GM21619 (cell line): ENCODE measurements around the gene FYB1.

ENCODE experiments used
- ATAC-seq: cut with Tn5 transposase; IDR thresholded peaks from one replicate; pipeline ENCODE4 v1.9.1; 2021; ENCODE audit not compliant: unreplicated experiment

The FYB1 gene

DNA sequence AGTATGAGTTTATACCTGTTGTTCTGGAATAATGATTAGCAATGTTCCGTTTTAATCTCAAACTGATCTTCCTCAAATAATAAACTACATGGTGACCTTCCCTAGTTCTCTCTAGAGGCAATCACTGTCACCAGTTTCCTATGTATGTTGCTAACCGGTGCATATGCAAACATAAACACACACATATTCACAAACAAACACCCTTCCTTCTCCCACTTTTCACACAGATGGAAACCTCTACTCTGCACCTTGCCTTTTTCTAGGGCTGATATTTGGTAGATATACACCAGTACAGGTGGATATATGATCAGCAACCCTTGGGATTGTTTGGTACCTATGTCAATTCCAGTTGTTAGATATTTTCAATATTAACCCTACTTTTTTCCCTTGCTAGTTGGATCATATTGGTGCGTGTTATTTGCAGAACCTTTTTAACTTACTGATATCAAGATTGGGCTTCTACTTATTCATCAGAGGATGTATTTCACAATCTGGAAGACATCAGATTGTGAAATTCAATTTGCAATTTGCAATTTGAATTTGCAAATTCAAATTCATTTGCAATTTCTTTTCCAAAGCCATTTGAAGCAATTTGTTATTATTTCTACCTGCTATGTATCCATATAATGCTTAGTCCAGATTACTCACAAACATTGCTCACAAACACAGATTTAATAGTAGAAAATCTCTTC is 12.6 kb downstream of the FYB1 start:
- no peak for ATAC-seq

DNA sequence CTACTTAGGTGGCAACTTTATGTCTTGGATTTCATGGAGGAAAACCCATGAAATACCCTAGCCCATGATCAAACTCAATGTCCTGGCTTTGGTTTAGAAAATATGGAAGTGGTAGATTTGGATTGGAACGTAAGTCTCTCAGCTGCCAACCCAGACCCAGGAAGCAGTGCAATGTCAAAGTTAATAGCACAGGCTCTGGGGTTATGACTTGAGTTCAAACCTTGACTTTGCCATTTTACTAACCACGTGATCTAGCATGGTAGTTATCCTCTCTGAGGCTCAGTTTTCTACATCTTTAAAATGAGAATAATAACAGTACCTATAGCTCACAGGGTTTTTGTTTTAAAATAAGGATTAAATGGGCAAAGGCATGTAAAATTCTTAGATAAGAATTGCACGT is 13.8 kb downstream of the FYB1 start:
- no peak for ATAC-seq

DNA sequence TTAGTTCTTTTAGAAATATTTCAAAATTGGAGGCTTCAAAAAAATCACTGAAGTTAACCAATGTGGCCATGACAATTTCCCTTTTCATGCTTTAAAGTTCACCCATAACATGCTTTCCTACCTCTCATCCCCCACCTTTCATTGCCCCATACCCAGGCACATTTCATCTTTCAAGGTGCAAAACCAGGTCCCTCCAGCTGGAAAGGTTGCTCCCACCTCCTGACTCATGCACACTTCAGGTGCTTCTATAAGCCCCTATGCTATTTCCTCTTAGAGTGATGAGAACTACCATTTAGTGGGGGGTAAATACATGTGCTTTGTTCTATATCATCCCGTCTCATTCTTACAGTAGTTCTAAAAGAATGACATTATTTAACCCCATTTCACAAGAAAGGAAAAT is 15.4 kb downstream of the FYB1 start:
- no peak for ATAC-seq

DNA sequence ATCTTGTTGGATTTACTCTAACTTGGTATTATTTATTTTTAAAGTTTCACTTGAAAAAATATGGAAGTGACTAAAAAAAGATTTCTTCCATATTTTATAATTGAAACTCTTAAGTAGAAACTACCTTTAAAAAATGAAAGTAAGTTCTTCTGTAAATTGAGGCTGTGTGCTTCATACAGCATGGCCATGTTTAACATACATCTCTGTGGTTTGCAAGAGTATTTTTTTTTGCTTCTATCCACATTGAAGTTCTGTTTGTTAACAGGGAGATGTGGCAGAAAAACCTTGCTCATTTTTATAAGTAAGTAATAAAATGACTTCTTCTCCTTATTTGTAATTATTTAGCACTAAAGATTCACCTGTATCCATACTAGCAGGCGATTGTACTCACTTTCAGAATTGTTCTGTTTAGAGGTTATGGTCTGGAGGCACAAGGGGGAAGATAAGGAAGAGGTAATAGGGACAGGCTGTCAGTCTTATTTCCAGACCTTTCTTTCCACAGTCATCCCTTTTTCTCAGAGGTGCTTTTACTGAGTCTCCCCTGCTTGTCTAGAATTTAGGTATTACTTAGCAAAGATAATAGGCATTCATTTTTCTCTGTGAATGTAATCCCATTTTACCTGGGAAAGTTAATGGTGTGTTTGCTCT is 16.0 kb downstream of the FYB1 start:
- no peak for ATAC-seq

DNA sequence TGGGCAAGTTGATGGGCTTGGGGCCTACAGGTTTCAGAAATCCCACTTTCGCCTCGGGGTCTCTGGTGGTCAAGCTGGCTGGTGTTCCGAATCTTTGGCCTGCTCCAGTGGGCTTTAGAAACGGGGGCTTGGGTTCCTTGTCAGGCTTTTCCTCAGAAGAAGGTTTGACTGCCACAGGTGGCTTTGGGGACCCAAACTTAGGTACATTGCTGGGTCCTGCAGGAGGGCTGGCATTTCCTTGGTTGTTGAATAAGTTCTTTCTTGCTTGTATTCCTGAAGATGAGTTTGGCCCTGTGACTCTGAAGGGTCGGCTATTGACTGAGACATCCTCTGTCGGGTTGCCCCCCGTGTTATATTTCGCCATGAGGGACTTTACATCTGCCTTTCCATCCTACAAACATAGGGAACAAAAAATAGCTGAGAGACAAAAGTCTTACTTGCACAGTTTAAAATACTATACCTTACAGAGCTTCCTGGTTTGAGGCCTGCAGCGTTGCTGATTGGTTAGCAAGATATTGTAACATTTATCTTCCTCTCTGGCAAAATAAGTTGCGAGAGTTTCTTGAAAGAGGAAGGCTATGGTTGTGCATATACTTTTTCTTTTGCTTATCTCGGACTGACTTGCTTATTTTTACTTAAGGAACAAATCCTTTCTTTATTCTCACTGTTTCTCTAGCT is 16.6 kb downstream of the FYB1 start:
- ATAC-seq = no peak

DNA sequence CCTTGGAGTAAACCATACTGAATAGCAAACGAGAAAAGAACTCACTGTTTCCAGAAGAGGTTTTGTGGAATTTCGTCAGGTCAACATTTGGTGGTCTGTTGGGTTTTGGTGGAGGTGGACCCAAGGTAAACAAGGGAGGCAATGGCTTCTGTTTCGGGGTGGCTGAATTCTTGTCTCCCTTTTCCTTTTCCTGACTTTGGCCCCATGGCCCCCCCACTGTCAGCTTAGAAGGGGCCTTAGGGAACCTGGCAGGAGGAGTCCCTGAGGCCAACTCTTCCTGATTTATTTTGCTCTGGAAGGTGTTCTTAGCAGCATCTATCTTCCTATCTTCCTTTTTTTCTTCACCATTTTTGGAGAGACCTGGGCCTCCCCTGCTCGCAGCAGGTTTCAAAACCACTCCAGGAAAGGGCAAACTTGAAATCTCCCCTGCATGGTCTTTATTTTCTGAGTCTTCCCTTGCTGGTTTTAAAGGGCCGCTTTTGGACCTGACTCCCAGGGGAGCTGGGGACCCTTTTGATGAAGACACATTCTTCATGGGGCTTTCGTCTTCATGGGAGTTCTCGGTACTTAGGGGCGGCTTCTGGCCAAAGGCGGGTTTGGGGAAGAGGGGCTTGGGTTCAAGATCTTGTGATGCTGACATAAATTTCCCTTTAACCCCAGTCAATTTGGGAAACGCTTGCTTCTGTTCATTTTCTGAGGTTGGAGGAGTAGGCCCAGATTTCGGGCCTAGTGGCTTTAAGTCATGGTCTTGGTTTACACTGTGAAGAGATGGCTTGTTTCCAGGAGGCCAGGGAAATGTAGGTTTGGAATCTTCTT is 17.4 kb downstream of the FYB1 start:
- ATAC-seq = no peak

DNA sequence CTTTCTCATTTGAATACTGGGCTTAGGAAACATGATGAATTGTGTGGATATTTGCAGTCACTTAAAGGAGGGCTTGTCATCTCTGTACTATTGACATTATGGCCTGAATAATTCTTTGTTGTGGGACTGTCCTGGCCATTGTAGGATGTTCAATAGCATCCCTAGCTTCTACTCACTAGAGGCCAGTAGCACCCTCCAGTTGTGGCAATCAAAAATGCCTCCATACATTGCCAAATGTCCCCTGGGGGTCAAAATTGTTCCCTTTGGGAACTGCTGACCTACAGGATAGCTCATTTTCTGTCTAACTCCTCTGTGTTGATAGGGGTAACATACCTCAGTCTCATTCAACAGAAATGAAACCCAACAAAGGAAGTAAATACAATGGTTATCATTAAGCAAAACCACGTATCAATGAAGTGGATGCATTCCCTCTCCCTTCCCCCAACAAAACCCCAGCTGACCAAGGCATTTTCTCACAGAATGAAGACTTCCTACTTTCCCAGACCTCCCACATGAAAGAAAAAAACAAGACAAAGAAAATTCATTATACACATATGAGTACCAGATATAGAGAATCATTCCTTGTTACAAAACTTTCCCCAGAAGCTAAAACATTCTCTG is 18.1 kb downstream of the FYB1 start:
- ATAC-seq = no peak

DNA sequence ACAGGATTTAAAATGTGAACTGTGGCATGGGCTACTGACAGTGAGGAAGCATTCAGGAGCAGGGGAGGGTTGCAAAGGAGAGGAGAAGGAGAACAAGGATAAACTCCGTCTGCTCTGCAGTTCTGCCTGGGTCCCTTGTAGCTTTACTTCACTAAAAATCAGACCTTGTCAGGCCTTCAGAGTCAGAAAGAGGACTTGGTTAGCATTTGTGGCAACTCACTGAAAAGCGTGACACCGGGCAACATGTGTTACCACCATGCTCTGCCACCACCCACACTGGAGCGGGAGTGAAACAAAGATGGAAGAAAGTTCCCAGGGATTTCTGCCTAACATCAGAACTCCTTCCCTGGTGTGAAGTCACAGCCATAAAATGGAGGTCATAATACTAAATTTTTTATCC is 19.3 kb downstream of the FYB1 start:
- ATAC-seq = no peak

DNA sequence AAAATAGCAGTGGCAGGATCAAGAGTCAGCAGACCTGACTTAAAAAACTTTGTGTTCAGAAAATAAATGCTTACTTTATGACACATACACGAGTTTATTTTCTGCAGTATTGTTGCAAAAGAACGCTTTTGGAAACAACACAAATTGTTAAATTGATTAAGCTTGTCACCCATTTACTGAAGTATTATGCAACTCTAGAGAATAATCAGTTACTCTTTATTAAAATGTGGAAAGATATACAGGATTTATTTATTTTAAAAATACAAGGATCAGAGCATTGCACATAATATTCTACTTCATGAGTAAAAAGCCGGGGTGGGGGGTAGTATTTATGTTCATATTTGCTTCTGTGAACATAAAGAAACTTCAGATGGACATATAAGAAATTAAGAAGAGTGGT is 20.0 kb downstream of the FYB1 start:
- ATAC-seq = no peak

DNA sequence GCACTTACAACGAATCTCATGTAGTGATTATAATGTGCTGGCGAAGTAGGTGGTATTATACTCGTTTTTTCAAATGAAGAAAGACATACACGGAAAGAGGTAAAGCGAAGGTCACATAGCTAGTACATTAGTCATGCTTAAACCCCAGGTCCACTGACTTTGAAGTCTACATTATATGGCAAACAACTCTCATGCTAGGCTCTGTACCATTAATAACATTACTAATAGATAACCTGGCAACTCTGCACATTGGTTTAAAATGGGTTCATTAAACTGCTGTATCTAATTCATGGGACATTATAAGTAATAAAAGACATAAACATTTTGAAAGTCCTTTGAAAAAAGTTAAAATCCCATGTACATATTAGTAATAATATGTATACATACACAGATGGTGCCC is 21.2 kb downstream of the FYB1 start:
- no peak for ATAC-seq

DNA sequence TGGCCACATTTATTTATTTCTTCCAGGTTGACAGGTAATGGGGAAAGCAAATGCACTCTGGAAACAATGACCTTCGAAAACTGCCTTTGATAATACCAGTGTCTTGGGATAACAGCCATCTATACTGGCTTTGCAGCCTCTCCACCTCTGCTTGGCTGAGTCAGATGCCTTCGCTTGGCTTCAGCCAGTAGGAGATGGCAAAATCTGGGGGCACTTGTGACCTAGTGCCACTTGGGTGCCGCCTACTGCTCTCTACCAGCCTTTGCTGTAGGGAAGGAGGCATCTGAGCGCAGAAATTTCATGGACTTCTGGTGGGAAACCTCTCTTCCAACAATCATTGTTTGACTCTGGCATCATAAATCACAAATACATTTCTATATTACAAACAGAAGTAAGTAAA is 21.8 kb downstream of the FYB1 start:
- ATAC-seq = no peak

DNA sequence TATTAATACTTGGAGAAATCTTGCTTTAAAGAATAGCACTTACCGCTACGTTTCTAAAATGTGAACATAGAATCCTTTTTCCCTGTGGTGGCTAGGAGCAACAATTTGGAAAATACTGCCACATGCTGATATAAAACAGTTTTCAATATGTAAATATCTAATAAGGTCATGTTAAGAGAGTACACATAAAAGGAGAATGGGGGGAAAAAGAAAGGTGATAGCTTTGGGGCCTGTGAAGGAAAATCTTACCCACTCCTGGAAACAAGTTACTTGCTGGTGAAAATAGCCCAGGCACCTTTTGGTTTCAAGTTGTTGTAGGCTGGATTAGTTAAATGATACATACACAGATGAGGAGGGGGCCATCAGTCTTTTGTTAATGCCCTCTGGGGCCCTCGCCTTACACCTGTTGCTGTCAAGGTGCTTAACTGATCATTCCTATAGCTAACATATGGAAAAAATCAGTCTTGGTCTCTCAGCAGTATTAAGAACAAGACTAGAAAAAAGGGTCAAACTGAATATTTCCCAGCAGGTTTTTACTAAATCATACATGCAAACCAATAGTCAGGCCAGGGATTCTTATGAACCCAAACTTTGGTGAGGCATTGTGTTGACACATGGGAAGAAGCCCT is 24.1 kb downstream of the FYB1 start:
- ATAC-seq = no peak

DNA sequence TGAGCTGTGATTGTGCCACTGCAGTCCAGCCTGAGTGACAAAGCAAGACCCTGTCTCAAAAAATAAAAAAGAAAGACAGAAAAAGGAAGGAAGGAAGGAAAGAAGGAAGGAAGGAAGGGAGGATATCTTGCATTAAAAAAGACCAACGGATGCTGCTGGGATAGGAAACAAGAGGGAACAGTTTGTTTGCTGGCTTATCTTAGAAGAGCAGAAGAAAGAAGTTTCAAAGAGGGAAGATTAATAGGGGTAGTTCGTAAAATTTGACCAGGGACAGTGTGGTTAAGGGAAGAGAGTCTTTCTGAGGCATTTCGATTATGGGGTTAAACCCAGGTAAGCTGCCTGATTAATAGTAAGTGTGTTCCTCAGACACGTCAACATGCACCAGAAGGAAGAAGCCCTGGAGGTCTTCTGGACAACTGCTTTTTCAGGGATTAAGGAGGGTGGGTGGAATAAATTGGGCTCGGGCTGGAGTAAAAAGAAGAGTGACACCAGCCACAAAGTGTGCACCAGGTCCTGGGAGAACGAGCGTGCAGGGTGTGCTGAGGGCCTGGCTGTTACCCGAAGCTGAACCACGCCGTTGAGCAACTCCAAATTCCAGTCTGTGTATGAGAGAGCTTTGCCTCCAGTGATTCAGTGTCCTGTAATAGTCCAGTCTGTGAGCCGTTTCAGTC is 24.8 kb downstream of the FYB1 start:
- ATAC-seq = no peak

DNA sequence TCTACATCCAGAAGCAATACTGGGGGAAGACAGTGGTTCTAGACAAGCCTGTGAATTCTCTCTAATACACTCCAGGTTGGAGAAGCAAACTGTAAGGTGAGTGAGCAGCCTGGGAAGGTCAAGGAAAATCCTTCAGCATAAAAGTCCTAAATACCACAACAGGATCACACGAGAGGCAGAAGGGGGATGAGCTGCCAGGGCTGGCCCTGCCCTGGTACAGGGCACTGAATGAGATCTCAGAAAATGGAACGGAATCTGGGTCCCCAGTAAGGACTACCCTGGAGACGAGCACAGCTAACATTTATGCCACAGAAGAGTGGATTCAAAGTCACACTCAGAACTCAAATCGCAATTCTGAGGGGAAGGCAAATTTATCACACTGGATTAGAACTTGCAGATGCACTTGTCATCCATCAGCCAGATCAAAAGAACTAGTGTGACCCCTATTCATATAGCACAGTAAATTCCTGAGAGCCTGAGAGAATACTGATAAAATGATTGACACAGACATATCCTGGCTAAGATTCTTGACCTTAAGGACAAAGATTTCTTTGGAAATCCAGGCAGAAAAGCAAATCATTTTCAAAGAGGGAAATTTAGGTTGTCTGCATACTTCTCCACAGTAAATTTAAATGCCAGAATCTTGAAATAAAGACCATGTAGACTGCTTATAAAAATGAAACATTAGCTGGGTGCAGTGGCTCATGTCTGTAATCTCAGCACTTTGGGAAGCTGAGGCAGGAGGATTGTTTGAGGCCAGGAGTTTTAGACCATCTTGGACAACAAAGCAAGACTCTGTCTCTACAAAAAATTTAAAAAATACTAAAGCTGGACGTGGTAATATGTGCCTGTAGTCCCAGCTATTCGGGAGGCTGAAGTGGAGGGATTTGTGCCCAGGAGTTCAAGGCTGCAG is 25.6 kb downstream of the FYB1 start:
- no peak for ATAC-seq

DNA sequence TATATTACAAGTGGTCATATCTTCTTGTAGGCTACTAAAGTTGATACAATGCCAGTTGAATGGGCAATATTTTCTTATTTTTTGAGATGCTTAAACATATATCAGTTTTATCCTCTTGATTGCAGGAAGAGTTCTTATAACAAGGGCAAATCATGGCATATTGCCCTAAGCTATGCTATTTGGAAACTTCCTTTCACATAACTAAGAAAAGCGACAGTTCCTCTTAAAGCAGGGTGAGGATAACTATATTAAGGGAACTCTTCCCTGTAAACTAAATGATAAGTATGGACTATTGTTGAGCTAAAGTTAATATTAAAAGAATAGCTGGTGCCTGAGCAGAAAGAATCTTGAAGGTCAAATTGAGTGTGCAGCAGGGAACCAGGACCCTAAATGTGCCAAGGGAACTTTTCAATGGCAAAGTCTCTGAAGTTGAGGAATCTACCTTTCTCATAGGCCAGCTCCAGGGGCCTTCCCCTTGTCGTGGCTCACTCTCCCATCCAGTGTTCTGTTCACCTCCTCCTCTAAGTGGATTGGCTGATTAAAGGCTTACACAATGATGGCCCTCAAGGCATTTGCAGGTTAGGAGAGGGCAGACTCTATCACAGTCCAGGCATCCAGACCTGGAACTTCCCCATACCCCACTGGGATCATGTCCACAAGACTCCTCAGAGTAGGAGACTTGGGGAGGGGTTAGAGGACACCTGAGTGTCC is 26.8 kb downstream of the FYB1 start:
- ATAC-seq = no peak

DNA sequence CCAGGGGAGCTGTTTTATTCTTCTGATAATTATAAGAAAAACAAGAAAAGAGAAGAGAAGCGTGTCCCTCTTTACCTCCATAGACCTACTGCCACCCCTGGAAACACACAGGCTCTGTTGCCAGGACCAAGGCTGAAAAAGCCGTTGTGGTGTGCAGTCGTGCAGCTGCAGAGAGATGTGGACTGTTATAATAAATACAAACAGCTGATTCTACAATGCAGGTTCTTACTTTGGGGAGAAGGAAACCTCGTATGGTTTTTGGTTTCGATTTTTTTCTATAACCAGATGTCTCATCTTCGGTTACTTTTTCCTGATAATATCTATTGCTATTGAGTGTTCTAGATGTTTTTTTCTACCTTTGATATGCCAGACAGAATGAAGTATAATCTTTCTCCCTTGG is 28.1 kb downstream of the FYB1 start:
- ATAC-seq = peak; percentile 38

DNA sequence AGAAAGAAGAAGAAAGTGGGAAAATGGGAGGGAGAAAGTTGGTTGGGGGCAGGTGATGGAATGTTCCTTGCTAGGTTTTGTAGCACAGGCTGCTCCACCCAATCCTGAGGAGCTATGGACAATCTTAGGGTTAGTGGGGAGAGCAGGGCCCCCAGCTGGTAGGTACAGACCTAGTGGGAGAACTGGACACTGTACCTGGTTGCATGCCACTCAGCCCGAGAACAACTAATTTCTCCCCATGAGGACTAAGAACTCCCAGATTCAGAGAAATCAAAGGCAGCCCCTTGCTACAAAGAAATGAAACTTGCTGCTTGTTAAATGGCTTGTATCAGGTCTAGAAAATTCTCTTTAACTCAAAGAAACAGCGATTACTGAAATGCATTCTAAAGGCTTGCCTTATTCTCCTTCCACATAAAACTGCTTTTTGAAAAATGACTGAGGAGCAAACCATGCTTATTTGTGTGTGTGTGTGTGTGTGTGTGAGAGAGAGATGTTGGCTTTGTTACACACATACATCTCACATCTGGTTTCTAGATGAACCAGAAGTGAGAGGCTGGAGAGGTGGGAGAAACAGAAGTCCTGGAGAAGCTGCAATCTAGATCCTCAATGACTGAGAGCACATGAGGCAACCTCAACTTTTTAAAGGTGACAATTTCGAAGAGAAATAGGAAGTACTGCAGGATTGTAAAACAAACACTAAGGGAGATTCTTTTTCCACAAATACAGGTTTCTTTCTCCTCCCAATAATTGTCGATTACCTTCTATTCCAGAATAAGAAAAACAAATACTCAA is 28.9 kb downstream of the FYB1 start:
- ATAC-seq = no peak
